LNCaP clone FGC (cell line): ENCODE results near the gene VMO1.

Experiments used
- DNase-seq: peaks from one replicate; pipeline ENCODE4 v3.0.0-alpha.2; 2011; ENCODE audit warnings: low read depth
- H3K4me3 ChIP-seq: 2 replicates; pipeline ENCODE4 v1.5.1; 2011; ENCODE audit warnings: mild to moderate bottlenecking, low read depth, low read length, control low read depth
- TF ChIP-seq, protein P1 (sequence below): IDR thresholded peaks from 2 replicates; pipeline ENCODE4 v1.5.1; 2012; ENCODE audit warnings: mild to moderate bottlenecking; ENCODE audit not compliant: control insufficient read depth, insufficient read depth; ENCODE audit errors: extremely low read depth

VMO1 gene

DNA sequence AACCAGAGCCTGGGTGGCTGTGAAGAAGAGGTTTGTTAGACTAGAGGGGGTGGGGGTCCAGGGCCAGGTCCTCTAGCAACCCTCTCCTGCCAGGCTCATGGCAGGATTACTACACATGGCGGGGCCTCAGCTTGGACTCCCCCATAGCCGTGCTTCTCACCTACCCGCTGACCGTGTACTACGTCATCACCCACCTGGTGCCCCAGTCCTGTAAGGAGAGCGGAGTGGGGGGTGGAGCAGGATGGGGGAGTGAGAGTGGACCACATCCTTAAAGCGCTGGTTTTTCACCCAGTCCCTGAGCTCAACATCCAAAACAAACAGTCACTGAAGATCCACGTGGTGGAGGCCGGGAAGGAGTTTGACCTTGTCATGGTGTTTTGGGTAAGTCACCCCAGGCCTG is 42.3 kb downstream of the VMO1 start:
- no peak for DNase-seq
- H3K4me3 ChIP-seq, result no peak overlapping the region
- TF ChIP-seq, protein P1, sequence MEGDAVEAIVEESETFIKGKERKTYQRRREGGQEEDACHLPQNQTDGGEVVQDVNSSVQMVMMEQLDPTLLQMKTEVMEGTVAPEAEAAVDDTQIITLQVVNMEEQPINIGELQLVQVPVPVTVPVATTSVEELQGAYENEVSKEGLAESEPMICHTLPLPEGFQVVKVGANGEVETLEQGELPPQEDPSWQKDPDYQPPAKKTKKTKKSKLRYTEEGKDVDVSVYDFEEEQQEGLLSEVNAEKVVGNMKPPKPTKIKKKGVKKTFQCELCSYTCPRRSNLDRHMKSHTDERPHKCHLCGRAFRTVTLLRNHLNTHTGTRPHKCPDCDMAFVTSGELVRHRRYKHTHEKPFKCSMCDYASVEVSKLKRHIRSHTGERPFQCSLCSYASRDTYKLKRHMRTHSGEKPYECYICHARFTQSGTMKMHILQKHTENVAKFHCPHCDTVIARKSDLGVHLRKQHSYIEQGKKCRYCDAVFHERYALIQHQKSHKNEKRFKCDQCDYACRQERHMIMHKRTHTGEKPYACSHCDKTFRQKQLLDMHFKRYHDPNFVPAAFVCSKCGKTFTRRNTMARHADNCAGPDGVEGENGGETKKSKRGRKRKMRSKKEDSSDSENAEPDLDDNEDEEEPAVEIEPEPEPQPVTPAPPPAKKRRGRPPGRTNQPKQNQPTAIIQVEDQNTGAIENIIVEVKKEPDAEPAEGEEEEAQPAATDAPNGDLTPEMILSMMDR, result no peak

DNA sequence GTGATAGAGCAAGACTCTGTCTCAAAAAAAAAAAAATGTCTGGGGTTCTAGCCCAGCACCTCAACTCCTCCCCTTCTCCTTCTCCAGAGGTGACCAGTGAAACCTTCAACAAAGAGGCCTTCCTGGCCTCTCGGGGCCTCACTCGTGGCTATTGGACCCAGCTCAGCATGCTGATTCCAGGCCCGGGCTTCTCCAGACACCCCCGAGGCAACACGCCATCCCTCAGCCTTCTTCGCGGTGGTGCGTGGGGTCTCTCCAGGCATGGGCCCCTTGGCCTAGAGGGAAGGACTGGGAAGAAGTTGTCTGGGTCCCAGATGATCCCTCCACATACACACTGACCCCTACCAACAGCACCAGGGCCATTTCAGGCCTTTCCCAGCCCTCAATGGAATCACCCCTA is 42.9 kb downstream of the VMO1 start:
- DNase-seq, result no peak
- TF ChIP-seq, protein P1, result no peak
- H3K4me3 ChIP-seq, result no peak overlapping the region

DNA sequence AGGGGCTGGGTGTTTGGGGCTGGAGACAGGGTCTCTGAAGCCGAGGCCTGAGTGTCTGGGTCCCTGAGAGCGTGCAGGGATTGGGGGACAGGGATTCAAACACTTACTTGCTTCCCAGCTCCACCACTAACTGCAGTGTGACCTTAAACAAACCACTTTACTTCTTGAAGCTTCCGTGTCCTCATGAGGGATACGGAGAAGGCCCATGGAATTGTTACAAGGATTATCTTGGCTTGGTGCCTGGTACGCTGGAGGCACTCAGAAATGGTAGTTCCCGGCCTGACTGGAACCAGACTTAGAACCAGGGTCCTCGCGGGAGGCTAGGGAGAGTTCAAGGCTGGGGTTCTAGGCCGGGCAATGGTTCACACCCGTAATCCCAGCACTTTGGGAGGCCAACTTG is 43.5 kb downstream of the VMO1 start:
- TF ChIP-seq, protein P1, result no peak
- no peak overlapping the region for H3K4me3 ChIP-seq
- DNase-seq, result peak; percentile 66

DNA sequence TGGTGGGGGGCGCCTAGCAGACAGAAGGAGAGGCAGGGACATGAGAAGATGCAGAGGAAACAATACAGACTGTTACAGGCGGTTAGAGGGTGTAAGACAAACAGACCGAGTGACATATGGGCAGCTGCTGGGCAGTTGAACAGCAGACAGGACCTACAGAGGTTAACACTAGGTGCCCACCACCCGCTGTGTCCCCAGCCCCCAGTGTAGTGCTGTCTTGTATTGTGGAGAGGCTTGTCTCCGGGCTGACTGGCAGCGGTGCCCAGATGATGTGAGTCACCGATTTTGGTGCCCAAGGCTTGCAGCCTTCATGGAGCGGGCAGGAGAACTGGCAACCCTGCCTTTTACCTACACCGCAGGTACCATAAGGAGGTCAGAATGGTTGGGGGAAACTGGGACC is 44.0 kb downstream of the VMO1 start:
- H3K4me3 ChIP-seq, result no peak overlapping the region
- TF ChIP-seq, protein P1, result no peak
- DNase-seq, result no peak

DNA sequence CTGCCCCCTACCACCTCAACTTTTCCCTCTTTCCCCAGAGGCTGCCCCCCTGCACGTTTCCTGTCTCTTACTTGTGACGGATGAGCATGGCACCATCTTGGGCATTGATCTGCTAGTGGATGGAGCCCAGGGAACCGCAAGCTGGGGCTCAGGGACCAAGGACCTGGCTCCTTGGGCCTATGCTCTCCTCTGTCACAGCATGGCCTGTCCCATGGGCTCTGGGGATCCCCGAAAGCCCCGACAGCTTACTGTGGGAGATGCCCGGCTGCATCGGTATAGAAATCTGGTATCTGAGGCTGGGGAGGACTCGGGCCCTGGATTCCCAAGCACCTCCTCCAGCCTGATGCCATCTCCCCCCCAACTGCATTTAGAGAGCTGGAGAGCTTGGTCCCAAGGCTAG is 44.6 kb downstream of the VMO1 start:
- H3K4me3 ChIP-seq, result no peak overlapping the region
- DNase-seq, result no peak
- TF ChIP-seq, protein P1, result no peak

DNA sequence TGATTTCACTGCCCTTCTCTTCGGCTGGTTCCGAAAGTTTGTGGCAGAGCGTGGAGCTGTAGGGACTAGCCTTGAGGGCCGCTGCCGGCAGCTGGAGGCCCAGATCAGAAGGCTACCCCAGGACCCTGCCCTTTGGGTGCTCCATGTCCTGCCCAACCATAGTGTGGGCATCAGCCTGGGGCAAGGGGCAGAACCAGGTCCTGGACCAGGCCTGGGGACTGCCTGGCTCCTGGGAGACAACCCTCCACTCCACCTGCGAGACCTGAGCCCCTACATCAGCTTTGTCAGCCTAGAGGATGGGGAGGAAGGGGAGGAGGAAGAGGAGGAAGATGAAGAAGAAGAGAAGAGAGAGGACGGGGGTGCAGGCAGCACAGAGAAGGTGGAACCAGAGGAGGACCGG is 45.6 kb downstream of the VMO1 start:
- no peak overlapping the region for H3K4me3 ChIP-seq
- DNase-seq, result no peak
- TF ChIP-seq, protein P1, result no peak

DNA sequence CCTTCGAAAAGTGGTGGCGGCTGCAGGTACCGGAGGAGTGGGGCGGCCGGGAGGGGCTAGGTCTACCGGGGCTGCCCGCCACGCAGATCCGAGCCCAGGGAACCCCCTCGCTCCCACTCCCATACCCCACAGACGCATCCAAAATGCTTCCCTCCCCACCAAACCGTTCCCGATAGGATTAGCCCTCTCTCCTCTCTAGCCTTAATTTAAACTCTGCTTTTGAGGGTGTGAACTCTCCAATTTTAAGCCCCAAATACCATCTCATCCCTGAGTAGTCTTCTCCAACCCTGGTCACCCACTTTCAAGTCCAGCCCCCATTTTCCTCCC is 46.2 kb downstream of the VMO1 start:
- DNase-seq, result no peak
- peak overlapping the region; percentile 73 for H3K4me3 ChIP-seq
- TF ChIP-seq, protein P1, result no peak
